Subcutaneous abdominal adipose tissue (tissue), 5 donors: ENCODE results near the gene GABRA4.

ENCODE experiments used
- H3K27ac ChIP-seq: one replicate; pipeline ENCODE4 v1.7.0; 2013; ENCODE audit warnings: low read depth, mild to moderate bottlenecking, inconsistent platforms, low read length, moderate library complexity
- H3K27me3 ChIP-seq, 5 donors: one replicate each; pipeline ENCODE4 v1.7.0; 2013; ENCODE audit warnings: low read length in 5 of 5, inconsistent platforms in 1 of 5; ENCODE audit not compliant: control insufficient read depth in 5 of 5, insufficient read depth in 4 of 5
- H3K36me3 ChIP-seq, 5 donors: one replicate each; pipeline ENCODE4 v1.7.0; 2013; ENCODE audit warnings: low read length in 5 of 5; ENCODE audit not compliant: control insufficient read depth in 5 of 5, insufficient read depth in 5 of 5
- H3K4me1 ChIP-seq, 5 donors: one replicate each; pipeline ENCODE4 v1.7.0; 2013; ENCODE audit warnings: low read length in 5 of 5, mild to moderate bottlenecking in 3 of 5, moderate library complexity in 1 of 5; ENCODE audit not compliant: control insufficient read depth in 5 of 5, insufficient read depth in 5 of 5
- H3K4me3 ChIP-seq, 5 donors: one replicate each; pipeline ENCODE4 v1.7.0; 2013; ENCODE audit warnings: low read length in 5 of 5, low read depth in 1 of 5
- H3K9ac ChIP-seq, 5 donors: one replicate each; pipeline ENCODE4 v1.7.0; 2013; ENCODE audit warnings: low read length in 5 of 5, mild to moderate bottlenecking in 4 of 5, moderate library complexity in 3 of 5
- H3K9me3 ChIP-seq, 5 donors: one replicate each; pipeline ENCODE4 v1.7.0; 2013; ENCODE audit warnings: low read length in 5 of 5; ENCODE audit not compliant: control insufficient read depth in 5 of 5
- donor health status: healthy.
- donor health status: healthy.
- donor health status: healthy.
- donor health status: healthy.
- donor health status: healthy.

GABRA4 gene

GRCh38 chr4:46993075-46994006 lies at the start of gene GABRA4:
Gene GABRA4 (minus strand): TSS chr4:46993581. CDS start chr4:46993424, 157 bp downstream.
- Histone ChIP-seq H3K27ac (no peak within 1 kb of the TSS), H3K4me3 (peak within 1 kb of the TSS in 2 of 5 donors; percentile 27 to 34), H3K36me3 (no peaks in the 10 kb centered on the region), H3K9me3 (no peaks in the 10 kb centered on the region), H3K9ac (no peak within 1 kb of the TSS), H3K27me3 (peaks cover 5 to 25% (median 20%) of the 10 kb centered on the region in 5 donors), H3K4me1 (peaks cover 0 to 13% (median 10%) of the 10 kb centered on the region in 5 donors)

DNA sequence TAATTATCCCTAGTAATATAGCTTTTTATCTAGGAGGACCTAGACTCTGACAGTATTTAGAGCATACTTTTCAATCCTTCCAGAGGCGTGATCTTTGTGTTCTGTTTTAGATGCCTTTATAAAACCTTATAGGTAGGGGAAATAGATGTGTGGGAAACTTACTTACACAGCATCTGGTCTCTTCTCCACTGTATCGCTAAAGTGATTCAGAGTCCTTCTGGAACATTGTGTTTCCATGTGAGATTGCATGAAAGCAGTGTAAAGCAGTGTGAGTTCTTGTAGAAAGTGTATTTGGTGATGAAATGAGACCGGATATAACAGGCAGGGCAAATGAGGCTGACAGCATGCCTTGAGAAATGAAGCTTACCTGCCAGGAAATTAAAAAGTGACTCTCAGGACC lies 47.4 kb upstream of the GABRA4 start:
- Histone ChIP-seq H3K4me1 (no peaks in the 10 kb centered on the region), H3K27ac (no peak overlapping the region), H3K9ac (no peak overlapping the region), H3K4me3 (no peak overlapping the region), H3K36me3 (no peaks in the 10 kb centered on the region), H3K27me3 (peaks cover 0 to 3% (median 0%) of the 10 kb centered on the region in 5 donors), H3K9me3 (no peaks in the 10 kb centered on the region)

GRCh38 chr4:47038263-47038662 lies 44.9 kb upstream of the GABRA4 start:
- Histone ChIP-seq H3K4me3 (no peak overlapping the region), H3K27me3 (peaks cover 0 to 3% (median under 1%) of the 10 kb centered on the region in 5 donors), H3K4me1 (no peaks in the 10 kb centered on the region), H3K27ac (no peak overlapping the region), H3K9ac (no peak overlapping the region), H3K9me3 (no peaks in the 10 kb centered on the region), H3K36me3 (no peaks in the 10 kb centered on the region)

DNA sequence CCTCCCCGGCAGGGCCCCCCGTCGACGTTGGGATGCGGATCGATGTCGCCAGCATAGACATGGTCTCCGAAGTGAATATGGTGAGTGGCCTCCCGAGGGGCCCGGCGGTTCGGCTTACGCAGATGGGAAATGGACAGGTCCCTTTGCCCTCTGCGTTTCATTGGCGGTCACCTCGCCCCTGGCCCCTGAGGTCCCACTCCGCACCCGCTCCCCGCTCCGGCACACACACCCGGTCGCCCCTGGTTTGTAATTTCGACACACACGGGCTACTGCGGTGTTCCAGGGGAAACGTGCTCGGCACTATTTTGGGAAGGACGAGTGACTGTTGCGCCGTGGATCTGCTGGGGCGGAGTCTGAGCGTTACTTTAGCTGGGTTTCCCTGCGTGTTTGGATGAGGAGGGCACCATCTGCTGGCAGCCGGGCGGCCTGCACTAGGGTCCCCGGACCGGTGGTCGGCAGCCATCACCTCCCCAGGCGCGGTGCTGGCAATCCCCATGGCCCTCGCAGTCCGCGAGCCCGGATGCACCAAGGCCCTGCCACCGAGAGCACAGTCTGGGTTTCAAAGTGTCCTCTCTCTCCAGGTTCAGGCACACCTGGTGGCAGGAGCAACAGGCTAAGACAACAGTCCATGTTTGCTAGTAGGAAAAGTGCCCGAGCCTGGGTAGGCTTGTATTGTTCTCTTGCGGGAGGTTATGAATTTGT lies 39.2 kb upstream of the GABRA4 start:
- no peak overlapping the region for H3K27ac ChIP-seq
- no peaks in the 10 kb centered on the region for H3K9me3 ChIP-seq
- H3K27me3 ChIP-seq: peaks cover 11 to 22% (median 20%) of the 10 kb centered on the region in 5 donors
- no peaks in the 10 kb centered on the region for H3K36me3 ChIP-seq
- H3K4me3 ChIP-seq: peak overlapping the region in 4 of 5 donors; percentile 54 to 62 (median 60)
- H3K4me1 ChIP-seq: peaks cover 0 to 21% (median 19%) of the 10 kb centered on the region in 5 donors
- H3K9ac ChIP-seq: peak overlapping the region in 1 of 5 donors; percentile 25

DNA sequence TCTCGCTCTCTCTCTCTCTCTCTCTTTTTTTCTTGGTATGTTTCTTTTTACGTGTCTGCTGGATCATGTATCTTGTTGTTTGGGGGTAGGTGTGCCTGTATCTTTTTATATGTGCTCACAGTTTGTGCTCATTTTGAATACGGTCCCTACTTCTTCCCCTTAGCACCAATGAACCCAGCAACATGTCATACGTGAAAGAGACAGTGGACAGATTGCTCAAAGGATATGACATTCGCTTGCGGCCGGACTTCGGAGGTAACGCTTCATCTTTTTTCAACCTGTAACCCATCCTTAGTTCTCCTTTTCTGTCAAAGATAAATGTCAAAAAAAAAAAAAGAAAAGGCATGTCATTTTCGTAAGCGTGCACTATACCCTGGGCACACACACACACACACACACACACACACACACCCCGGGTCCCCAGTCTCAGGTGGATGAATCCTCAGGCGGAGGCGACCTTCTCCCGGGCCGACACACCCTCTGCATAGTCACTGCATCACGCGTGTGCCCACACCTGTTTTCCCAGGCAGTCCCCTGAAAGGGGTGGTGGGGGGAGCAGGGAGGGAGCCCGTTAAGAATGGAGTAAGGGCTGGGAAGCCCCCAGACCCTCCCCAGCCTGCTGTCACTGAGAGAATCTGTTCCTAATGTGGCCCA lies 38.5 kb upstream of the GABRA4 start:
- Histone ChIP-seq H3K27ac (no peak overlapping the region), H3K9me3 (no peaks in the 10 kb centered on the region), H3K27me3 (peaks cover 11 to 22% (median 20%) of the 10 kb centered on the region in 5 donors), H3K4me3 (peak overlapping the region; percentile 54 to 76 (median 61)), H3K9ac (peak overlapping the region in 2 of 5 donors; percentile 25 to 52), H3K36me3 (no peaks in the 10 kb centered on the region), H3K4me1 (peaks cover 0 to 21% (median 19%) of the 10 kb centered on the region in 5 donors)

DNA sequence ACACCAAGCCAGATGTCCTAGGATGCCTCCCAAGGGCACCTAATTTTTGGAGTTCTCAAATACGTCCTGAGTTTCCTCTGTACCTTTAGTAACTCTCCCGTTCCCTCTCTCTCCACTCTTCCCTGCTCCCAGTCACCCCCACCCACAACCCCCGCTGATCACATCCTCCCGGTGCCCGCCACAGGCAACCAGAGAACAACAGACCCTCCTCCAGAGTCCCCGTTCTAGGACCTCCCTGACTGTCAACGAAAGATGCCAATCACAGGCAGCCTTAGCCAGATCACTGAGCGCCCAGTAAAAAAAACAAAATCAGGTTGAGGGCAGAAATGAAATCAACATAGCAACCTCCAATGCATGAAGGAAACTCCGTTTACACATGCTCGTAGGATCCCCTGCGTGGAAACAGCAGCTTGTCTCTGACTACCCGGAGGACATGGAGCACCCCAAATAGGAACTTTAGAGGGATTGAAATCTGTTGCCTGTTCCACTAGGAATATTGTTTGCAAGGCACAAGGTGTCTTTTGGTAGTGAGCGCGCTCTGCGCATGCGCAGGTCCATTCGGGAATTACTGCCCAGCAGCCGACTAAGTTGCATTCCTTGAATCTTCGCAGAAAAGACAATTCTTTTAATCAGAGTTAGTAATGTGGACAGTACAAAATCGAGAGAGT lies 37.8 kb upstream of the GABRA4 start, which contains the start of gene GABRB1:
TSS of gene GABRB1 (plus strand) at position 557 of the 668 bp plus-strand sequence.
- peaks cover 11 to 22% (median 20%) of the 10 kb centered on the region in 5 donors for H3K27me3 ChIP-seq
- H3K27ac ChIP-seq: no peak within 1 kb of the TSS
- H3K4me3 ChIP-seq: peak within 1 kb of the TSS; percentile 54 to 76 (median 61)
- H3K4me1 ChIP-seq: peaks cover 0 to 21% (median 19%) of the 10 kb centered on the region in 5 donors
- peak within 1 kb of the TSS in 2 of 5 donors; percentile 25 to 52 for H3K9ac ChIP-seq
- no peaks in the 10 kb centered on the region for H3K9me3 ChIP-seq
- no peaks in the 10 kb centered on the region for H3K36me3 ChIP-seq

- H3K4me3 ChIP-seq: no peak overlapping the region
- H3K9me3 ChIP-seq: peaks cover 0 to 5% (median 0%) of the 10 kb centered on the region in 5 donors
- no peak overlapping the region for H3K27ac ChIP-seq
Measured at GRCh38 chr4:47017494-47017893, 24.1 kb upstream of the GABRA4 start.

DNA sequence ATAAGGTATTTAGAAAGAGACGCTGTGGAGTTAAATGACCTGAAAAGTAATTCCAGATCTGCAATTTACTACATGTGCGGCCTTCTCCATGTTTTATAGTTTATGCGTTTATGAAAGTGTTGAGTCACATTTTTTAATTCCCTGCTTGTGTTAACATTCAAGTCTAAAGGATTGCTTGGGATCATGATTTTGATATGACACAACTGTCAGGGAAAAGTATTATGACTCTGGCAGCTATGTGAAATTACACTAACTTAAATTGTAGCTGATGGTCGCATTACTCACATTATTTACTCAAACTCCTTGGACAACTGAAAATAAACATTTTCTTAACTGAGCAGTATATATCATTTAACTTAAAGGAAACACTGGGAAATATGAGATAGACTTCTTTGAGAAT lies 23.7 kb upstream of the GABRA4 start:
- no peaks in the 10 kb centered on the region for H3K4me1 ChIP-seq
- no peak overlapping the region for H3K27ac ChIP-seq
- H3K27me3 ChIP-seq: no peaks in the 10 kb centered on the region
- no peaks in the 10 kb centered on the region for H3K36me3 ChIP-seq
- no peak overlapping the region for H3K4me3 ChIP-seq
- H3K9ac ChIP-seq: no peak overlapping the region
- H3K9me3 ChIP-seq: peaks cover 0 to 5% (median 0%) of the 10 kb centered on the region in 5 donors

More at GRCh38 chr4:47017494-47017893, 24.1 kb upstream of the GABRA4 start:
- Histone ChIP-seq H3K9ac (no peak overlapping the region), H3K27me3 (no peaks in the 10 kb centered on the region), H3K36me3 (no peaks in the 10 kb centered on the region), H3K4me1 (no peaks in the 10 kb centered on the region)

DNA sequence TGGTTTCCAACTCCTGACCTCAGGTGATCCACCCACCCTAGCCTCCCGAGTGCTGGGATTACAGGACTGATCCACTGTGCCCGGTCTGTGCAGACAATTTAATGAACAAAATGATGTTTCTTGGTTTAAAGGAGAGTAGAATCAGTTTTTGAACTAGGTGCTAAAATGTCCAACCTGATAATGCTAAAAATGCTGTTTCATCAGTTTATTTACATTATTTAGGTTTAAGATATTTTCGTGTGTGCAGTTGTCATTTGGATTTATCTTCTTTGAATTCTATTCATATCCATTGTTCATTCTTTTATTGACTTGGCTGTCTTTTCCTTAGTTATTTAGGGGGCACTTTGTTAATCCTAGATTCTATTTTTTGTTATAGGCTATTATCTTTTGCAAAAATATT lies 20.0 kb upstream of the GABRA4 start:
- no peaks in the 10 kb centered on the region for H3K27me3 ChIP-seq
- no peak overlapping the region for H3K4me3 ChIP-seq
- H3K27ac ChIP-seq: no peak overlapping the region
- no peaks in the 10 kb centered on the region for H3K36me3 ChIP-seq
- H3K4me1 ChIP-seq: peaks cover 0 to 6% (median 4%) of the 10 kb centered on the region in 5 donors
- no peaks in the 10 kb centered on the region for H3K9me3 ChIP-seq
- H3K9ac ChIP-seq: no peak overlapping the region
